ENCODE results near the gene MID2. TPM values are rescaled to one million over a fixed set of nuclear protein-coding genes. Genes with fewer than 3 reads are reported as not detected.
A peak's percentile ranks its signal among the peaks of the same experiment; 100 is the strongest.
"Not testable (repeated sequence)": the region's sequence is repeated elsewhere in the genome, so short reads cannot be mapped to it uniquely, and the experiment has no call there.

The MID2 gene, protein sequence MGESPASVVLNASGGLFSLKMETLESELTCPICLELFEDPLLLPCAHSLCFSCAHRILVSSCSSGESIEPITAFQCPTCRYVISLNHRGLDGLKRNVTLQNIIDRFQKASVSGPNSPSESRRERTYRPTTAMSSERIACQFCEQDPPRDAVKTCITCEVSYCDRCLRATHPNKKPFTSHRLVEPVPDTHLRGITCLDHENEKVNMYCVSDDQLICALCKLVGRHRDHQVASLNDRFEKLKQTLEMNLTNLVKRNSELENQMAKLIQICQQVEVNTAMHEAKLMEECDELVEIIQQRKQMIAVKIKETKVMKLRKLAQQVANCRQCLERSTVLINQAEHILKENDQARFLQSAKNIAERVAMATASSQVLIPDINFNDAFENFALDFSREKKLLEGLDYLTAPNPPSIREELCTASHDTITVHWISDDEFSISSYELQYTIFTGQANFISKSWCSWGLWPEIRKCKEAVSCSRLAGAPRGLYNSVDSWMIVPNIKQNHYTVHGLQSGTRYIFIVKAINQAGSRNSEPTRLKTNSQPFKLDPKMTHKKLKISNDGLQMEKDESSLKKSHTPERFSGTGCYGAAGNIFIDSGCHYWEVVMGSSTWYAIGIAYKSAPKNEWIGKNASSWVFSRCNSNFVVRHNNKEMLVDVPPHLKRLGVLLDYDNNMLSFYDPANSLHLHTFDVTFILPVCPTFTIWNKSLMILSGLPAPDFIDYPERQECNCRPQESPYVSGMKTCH
- polyA plus RNA-seq (2013, experiment 1 of 2) = 1.5 TPM
- 2.0 TPM for polyA plus RNA-seq (2013, experiment 2 of 2)

DNA sequence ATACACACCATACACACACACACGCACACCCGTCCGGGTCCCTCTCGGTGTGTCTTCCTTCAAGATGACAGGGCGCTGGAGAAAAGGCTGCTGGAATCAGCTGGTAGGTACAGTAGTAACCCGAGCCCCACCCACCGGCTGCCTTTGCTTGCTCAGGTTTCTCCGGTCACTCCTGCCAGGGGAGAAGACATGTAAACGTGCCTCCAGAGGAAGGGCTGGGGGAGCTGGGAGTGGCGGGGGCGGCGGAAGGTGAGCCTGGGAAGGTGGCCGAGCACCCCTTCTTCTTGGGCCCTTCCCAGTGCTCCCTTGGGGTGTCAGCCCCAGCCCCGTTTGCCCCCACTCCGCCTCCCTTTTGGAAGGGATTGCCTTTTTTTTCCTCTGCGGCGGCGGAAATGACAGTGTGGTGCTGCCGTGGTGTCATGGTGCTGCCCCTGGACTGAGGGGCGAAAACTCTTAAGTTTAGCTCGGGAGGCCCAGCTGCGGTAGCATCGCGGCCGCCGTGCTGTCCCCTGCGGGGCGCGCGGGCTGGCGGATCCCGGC, at the start of gene MID2:
TSS of gene MID2 (plus strand) at position 169 of the 540 bp plus-strand sequence. CDS start 561 bp downstream, outside the sequence.
- no peak within 1 kb of the TSS for H3K27ac ChIP-seq (ENCODE audit: low read depth, low read length)
- H3K36me3 ChIP-seq (ENCODE audit: insufficient read depth, low read length) = no peaks in the 10 kb centered on the region
- 1% methylated on average over 32 of the region's 32 CpGs for WGBS
- no peaks in the 10 kb centered on the region for H3K4me1 ChIP-seq (ENCODE audit: insufficient read depth, low read length)
- peaks cover 60% of the 10 kb centered on the region for H3K27me3 ChIP-seq (ENCODE audit: insufficient read depth, low read length)
- peak within 1 kb of the TSS; percentile 58 for H3K4me3 ChIP-seq (ENCODE audit: low read length)
- H3K9me3 ChIP-seq (ENCODE audit: insufficient read depth, low read depth, low read length) = no peaks in the 10 kb centered on the region
- H3K9ac ChIP-seq (ENCODE audit: low read depth, low read length) = no peak within 1 kb of the TSS

DNA sequence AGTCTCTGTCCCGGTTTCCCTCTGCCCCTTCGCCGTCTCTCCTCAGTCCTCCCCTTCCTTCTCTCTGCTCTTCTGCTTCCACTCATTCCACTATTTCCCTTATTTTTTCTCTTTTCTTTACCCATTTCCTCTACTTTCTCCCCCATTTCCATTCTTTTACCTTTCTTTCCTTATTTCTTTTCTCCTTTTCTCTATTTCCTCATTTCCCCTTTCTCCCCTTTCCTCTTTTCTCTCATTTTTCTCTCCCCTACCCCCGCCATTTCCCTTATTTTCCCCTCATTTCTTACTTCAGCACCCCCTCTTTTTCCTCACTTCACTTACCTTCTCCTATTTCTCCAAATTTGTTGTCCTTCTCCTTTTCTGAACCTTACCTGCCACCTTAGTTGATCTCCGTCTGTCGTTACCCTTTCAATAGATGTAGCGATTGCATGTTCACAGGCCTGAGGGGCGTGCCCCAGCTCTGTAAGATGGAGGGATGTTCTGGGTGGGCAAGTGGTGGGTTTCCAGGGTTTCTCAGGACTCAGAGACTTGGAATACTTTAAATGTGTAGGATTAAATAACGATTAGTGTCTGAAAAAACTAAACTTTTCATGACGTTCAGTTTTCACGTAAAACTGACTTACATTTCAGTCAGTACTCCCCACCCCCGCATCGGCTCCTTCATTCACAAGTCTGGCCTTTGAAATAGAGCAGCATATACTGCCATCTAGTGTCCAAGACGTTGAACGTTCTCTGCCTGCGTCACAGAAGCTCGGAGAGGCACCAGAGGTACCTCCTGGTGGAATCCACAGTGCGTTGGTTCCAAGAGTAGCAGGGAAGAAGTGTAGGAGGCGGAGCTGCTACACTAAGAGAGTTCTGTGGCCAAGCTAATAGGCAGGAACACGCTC, 48.8 kb upstream of the MID2 start:
- Histone ChIP-seq H3K27me3 (ENCODE audit: insufficient read depth, low read length) (peaks cover 42% of the 10 kb centered on the region), H3K36me3 (ENCODE audit: insufficient read depth, low read length) (no peaks in the 10 kb centered on the region), H3K9ac (ENCODE audit: low read depth, low read length) (no peak overlapping the region), H3K27ac (ENCODE audit: low read depth, low read length) (no peak overlapping the region), H3K9me3 (ENCODE audit: insufficient read depth, low read depth, low read length) (no peaks in the 10 kb centered on the region), H3K4me1 (ENCODE audit: insufficient read depth, low read length) (peaks cover 11% of the 10 kb centered on the region; the same call in 1 of the 2 replicates), H3K4me3 (ENCODE audit: low read length) (peak overlapping the region; percentile 53)
- WGBS = 7% methylated on average over 19 of the region's 20 CpGs

DNA sequence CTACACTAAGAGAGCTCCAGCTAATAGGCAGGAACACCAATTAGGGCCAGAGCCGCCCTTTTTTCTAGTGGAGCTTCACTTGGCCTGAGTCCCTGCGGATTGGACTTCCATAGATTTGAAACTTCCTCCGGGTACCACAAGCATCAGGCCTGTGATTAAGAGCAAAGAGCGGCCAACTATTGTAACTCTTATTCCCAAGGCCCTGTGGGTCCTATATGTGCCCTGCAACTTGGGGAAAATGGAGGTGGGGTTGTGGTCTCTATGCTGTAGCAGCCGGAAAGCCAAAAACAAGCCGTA, 48.2 kb upstream of the MID2 start, which contains the start of gene NCBP2L:
TSS of gene NCBP2L (plus strand) at position 198 of the 297 bp plus-strand sequence. CDS start 16,488 bp downstream, outside the sequence.
- Histone ChIP-seq H3K27ac (ENCODE audit: low read depth, low read length) (no peak within 1 kb of the TSS), H3K4me3 (ENCODE audit: low read length) (peak within 1 kb of the TSS; percentile 53), H3K9ac (ENCODE audit: low read depth, low read length) (no peak within 1 kb of the TSS), H3K36me3 (ENCODE audit: insufficient read depth, low read length) (no peaks in the 10 kb centered on the region), H3K27me3 (ENCODE audit: insufficient read depth, low read length) (peaks cover 42% of the 10 kb centered on the region), H3K9me3 (ENCODE audit: insufficient read depth, low read depth, low read length) (no peaks in the 10 kb centered on the region), H3K4me1 (ENCODE audit: insufficient read depth, low read length) (peaks cover 11% of the 10 kb centered on the region; the same call in 1 of the 2 replicates)
- 86% methylated on average over 6 of the region's 6 CpGs for WGBS

DNA sequence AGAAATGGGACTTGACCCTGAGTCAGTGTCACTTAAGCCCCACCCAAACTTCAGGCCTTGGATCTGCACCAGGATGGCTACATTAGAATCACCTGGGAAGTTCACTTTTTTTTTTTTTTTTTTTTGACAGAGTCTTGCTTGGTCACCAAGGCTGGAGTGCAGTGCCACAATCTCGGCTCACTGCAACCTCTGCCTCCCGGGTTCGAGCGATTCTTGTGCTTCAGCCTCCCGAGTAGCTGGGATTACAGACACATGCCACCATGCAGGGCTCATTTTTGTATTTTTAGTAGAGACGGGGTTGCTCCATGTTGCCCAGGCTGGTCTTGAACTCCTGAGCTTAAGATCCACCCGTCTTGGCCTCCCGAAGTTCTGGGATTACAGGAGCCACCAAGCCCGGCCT, 45.1 kb upstream of the MID2 start:
- WGBS = 95% methylated on average over 6 of the region's 9 CpGs
- Histone ChIP-seq H3K9me3 (ENCODE audit: insufficient read depth, low read depth, low read length) (no peaks in the 10 kb centered on the region), H3K27me3 (ENCODE audit: insufficient read depth, low read length) (peaks cover 15% of the 10 kb centered on the region)

DNA sequence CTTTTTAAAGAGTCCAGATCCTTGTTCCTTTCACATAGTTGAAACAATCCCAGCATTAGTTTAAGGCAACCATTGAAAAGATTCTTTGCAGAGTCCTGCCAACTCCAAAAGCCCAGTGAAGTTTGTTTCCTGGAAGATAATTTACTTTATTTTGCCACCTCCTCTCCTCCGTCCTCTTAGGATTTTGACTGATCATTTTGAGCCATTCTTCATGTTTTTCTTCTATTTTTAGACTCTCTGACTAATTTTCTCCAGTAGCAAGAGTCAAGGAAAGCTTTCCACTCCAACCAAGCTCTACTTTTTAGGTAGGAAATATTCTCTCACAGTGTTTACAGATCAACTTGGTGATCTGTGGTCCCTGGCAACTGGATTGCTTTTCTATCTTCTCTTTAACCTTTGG, 37.8 kb upstream of the MID2 start:
- Histone ChIP-seq H3K4me1 (ENCODE audit: insufficient read depth, low read length) (no peaks in the 10 kb centered on the region), H3K9me3 (ENCODE audit: insufficient read depth, low read depth, low read length) (no peaks in the 10 kb centered on the region), H3K9ac (ENCODE audit: low read depth, low read length) (no peak overlapping the region), H3K27me3 (ENCODE audit: insufficient read depth, low read length) (no peaks in the 10 kb centered on the region), H3K36me3 (ENCODE audit: insufficient read depth, low read length) (no peaks in the 10 kb centered on the region), H3K27ac (ENCODE audit: low read depth, low read length) (no peak overlapping the region), H3K4me3 (ENCODE audit: low read length) (no peak overlapping the region)
- 83% methylated on average over 1 of the region's 1 CpG for WGBS

More for the DNA sequence above, 45.1 kb upstream of the MID2 start:
- Histone ChIP-seq H3K9ac (ENCODE audit: low read depth, low read length) (no peak overlapping the region), H3K27ac (ENCODE audit: low read depth, low read length) (no peak overlapping the region), H3K36me3 (ENCODE audit: insufficient read depth, low read length) (no peaks in the 10 kb centered on the region), H3K4me1 (ENCODE audit: insufficient read depth, low read length) (no peaks in the 10 kb centered on the region), H3K4me3 (ENCODE audit: low read length) (no peak overlapping the region)

DNA sequence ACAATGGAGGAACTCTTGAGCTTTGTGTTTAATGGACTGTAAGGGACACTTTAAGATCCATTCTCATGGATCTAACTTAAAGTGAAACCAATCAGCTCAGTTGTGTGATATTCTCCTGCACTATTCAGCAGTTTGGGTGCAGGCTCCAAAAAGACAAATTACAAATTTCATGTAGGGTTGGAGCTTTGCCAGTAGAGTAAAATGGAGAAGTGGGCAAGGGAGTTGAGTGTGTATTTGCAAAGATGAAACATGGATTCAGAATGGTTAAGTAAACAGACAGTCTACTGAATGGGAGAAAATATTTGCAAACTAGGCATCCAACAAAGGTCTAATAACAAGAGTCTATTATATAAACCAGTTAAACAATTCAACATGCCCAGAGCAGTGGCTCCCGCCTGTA, 21.2 kb upstream of the MID2 start:
- Histone ChIP-seq H3K36me3 (ENCODE audit: insufficient read depth, low read length) (no peaks in the 10 kb centered on the region), H3K27me3 (ENCODE audit: insufficient read depth, low read length) (no peaks in the 10 kb centered on the region), H3K4me3 (ENCODE audit: low read length) (no peak overlapping the region), H3K27ac (ENCODE audit: low read depth, low read length) (no peak overlapping the region), H3K9me3 (ENCODE audit: insufficient read depth, low read depth, low read length) (no peaks in the 10 kb centered on the region), H3K4me1 (ENCODE audit: insufficient read depth, low read length) (no peaks in the 10 kb centered on the region), H3K9ac (ENCODE audit: low read depth, low read length) (no peak overlapping the region)
- 94% methylated on average over 1 of the region's 1 CpG for WGBS

DNA sequence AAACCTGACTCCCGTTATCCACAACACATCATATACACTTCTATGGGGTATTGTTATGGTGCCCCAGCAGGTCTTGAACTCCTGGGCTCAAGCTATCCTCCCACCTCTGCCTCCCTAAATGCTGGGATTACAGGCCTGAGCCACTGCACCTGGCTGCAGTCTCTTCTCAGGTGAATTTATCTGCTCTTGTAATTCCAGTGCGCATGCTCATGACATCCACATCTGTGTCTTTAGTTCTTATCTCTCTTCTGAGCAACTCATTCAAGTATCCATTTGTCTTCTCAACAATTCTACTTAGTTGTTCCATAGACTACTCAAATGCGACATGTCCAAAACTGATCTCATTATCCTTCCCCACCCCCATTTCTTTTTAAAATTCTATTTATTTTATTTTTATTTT, 20.5 kb upstream of the MID2 start:
- Histone ChIP-seq H3K9me3 (ENCODE audit: insufficient read depth, low read depth, low read length) (no peaks in the 10 kb centered on the region), H3K9ac (ENCODE audit: low read depth, low read length) (no peak overlapping the region), H3K4me3 (ENCODE audit: low read length) (no peak overlapping the region), H3K27ac (ENCODE audit: low read depth, low read length) (no peak overlapping the region), H3K27me3 (ENCODE audit: insufficient read depth, low read length) (no peaks in the 10 kb centered on the region), H3K4me1 (ENCODE audit: insufficient read depth, low read length) (no peaks in the 10 kb centered on the region), H3K36me3 (ENCODE audit: insufficient read depth, low read length) (no peaks in the 10 kb centered on the region)
- 65% methylated on average over 3 of the region's 3 CpGs for WGBS

DNA sequence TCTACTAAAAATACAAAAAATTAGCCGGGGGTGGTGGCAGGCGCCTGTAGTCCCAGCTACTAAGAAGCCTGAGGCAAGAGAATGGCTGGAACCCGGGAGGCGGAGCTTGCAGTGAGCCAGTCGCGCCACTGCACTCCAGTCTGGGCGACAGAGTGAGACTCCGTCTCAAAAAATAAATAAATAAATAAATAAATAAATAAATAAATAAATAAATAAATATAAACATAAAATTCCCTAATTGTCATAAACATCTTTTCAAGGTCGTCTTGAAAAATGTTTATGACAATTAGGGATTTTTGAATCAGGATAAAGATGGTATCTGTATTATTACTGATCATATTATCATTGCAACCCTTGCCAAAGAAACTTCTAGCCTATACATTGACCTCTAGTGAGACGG, 15.6 kb upstream of the MID2 start:
- H3K4me1 ChIP-seq (ENCODE audit: insufficient read depth, low read length); H3K36me3 ChIP-seq (ENCODE audit: insufficient read depth, low read length); H3K9ac ChIP-seq (ENCODE audit: low read depth, low read length); H3K27ac ChIP-seq (ENCODE audit: low read depth, low read length); H3K27me3 ChIP-seq (ENCODE audit: insufficient read depth, low read length); H3K9me3 ChIP-seq (ENCODE audit: insufficient read depth, low read depth, low read length); H3K4me3 ChIP-seq (ENCODE audit: low read length): not testable (repeated sequence)
- 100% methylated on average over 4 of the region's 10 CpGs for WGBS

DNA sequence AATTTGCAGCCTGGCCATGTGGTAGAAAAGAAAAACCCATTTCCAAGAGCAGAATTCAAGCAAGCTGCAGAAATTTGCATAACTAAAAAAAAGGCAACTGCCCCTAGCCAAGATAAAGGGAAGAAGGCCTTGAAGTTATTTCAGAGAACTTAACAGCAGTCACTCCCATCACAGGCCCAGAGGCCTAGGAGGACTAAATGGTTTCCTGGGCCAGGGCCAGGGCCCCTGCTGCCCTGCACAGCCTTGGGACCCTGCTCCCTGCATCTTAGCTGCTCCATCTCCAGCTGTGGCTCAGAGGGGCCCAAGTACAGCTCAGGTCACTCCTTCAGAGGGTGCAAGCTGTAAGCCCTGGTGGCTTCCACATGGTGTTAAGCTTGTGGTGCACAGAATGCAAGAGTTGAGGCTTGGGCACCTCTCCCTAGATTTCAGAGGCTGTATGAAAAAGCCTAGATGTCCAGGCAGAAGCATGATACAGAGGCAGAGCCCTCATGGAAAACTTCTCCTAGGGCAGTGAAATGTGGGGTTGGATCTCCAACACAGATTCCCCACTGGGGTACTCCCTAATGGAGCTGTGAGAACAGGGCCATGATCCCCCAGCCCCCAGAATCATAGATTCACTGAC, 6.7 kb upstream of the MID2 start:
- Histone ChIP-seq H3K4me3 (ENCODE audit: low read length) (no peak overlapping the region), H3K27ac (ENCODE audit: low read depth, low read length) (no peak overlapping the region), H3K9ac (ENCODE audit: low read depth, low read length) (no peak overlapping the region), H3K4me1 (ENCODE audit: insufficient read depth, low read length) (no peaks in the 10 kb centered on the region), H3K27me3 (ENCODE audit: insufficient read depth, low read length) (peaks cover 6% of the 10 kb centered on the region; the same call in 1 of the 2 replicates), H3K9me3 (ENCODE audit: insufficient read depth, low read depth, low read length) (peaks cover 8% of the 10 kb centered on the region), H3K36me3 (ENCODE audit: insufficient read depth, low read length) (no peaks in the 10 kb centered on the region)

DNA sequence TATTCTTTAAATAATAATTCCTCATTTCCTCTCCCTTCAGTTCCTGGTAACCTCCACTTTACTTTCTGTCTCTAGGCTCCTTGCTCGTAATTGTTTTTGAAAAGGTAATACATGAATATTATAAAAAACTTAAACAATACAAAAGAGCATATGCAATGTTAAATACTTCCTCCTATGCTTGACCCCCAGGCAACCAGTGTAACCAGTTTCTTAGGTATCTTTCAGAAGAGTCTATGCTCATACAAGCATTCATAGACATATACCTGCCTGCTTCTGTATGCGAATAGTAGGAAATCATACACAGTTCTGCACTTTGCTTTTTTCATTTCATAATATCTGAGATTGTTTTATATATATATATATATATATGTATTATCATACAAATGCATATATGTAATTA, 2.6 kb upstream of the MID2 start:
- Histone ChIP-seq H3K4me3 (ENCODE audit: low read length) (no peak overlapping the region), H3K4me1 (ENCODE audit: insufficient read depth, low read length) (no peaks in the 10 kb centered on the region), H3K36me3 (ENCODE audit: insufficient read depth, low read length) (no peaks in the 10 kb centered on the region), H3K27ac (ENCODE audit: low read depth, low read length) (no peak overlapping the region), H3K9ac (ENCODE audit: low read depth, low read length) (no peak overlapping the region), H3K27me3 (ENCODE audit: insufficient read depth, low read length) (peaks cover 45% of the 10 kb centered on the region), H3K9me3 (ENCODE audit: insufficient read depth, low read depth, low read length) (peaks cover 8% of the 10 kb centered on the region)
- WGBS = no CpG with 5 or more reads among the region's 2 CpGs

Data from HUES64 (cell line).